PC-3 (cell line): ENCODE data around the gene BNIP2. TPM values are rescaled to one million over a fixed set of nuclear protein-coding genes. Genes with fewer than 3 reads are reported as not detected.

Experiments used
- ATAC-seq: fragments of 200-7000 bp; cut with Tn5 transposase; 2 replicates; pipeline ENCODE4 v1.9.1; 2020; ENCODE audit warnings: mild to moderate bottlenecking, moderate library complexity
- BruUV-seq: library from RNA; stranded (reverse); fragments of 400-500 nt; replicated peaks from 2 replicates; lab custom pipeline; 2021; lab: Mats Ljungman, UMichigan
- CTCF ChIA-PET: fragments of 300-600 bp; sonication (Branson Sonifier 250); formaldehyde crosslinking; loops from one replicate; lab custom pipeline; 2022; ENCODE audit warnings: antibody characterized with exemption; lab: Charles Lee
- POLR2A ChIA-PET: fragments of 300-600 bp; sonication (Branson Sonifier 250); formaldehyde crosslinking; loops from one replicate; lab custom pipeline; 2022; ENCODE audit warnings: antibody characterized with exemption; ENCODE audit not compliant: unreplicated experiment; lab: Charles Lee
- DNase-seq: peaks from one replicate; pipeline ENCODE4 v3.0.0-alpha.2; 2015
- H2AFZ ChIP-seq: fragments of 300-600 bp; sonication (generic); 2 replicates; pipeline ENCODE4 v1.6.0; 2016; ENCODE audit warnings: antibody characterized with exemption, low read length
- H3F3A ChIP-seq: fragments of 300-600 bp; sonication (generic); one replicate; pipeline ENCODE4 v1.6.0; 2017; ENCODE audit warnings: antibody characterized with exemption, low read length, control low read depth, mild to moderate bottlenecking; ENCODE audit not compliant: unreplicated experiment
- H3K27ac ChIP-seq: fragments of 300-600 bp; sonication (generic); 2 replicates; pipeline ENCODE4 v1.5.1; 2016; ENCODE audit warnings: mild to moderate bottlenecking, low read length
- H3K27me3 ChIP-seq: fragments of 300-600 bp; sonication (generic); 2 replicates; pipeline ENCODE4 v1.6.1; 2016; ENCODE audit warnings: low read length, mixed read lengths
- H3K36me3 ChIP-seq: fragments of 300-600 bp; sonication (generic); 2 replicates; pipeline ENCODE4 v1.6.1; 2016; ENCODE audit warnings: low read depth, mixed run types, low read length, mixed read lengths
- H3K4me1 ChIP-seq: fragments of 300-600 bp; sonication (generic); 2 replicates; pipeline ENCODE4 v1.5.1; 2016; ENCODE audit warnings: low read length; ENCODE audit not compliant: insufficient read depth
- H3K4me2 ChIP-seq: fragments of 300-600 bp; sonication (generic); 2 replicates; pipeline ENCODE4 v1.6.0; 2016; ENCODE audit warnings: low read length
- H3K4me3 ChIP-seq: fragments of 300-600 bp; sonication (generic); 2 replicates; pipeline ENCODE4 v1.5.1; 2016; ENCODE audit warnings: mild to moderate bottlenecking, low read length, mixed read lengths
- H3K79me2 ChIP-seq: fragments of 300-600 bp; sonication (generic); 2 replicates; pipeline ENCODE4 v1.6.1; 2017; ENCODE audit warnings: low read length, mixed read lengths
- H3K9ac ChIP-seq: fragments of 300-600 bp; sonication (generic); 2 replicates; pipeline ENCODE4 v1.6.0; 2016; ENCODE audit warnings: mild to moderate bottlenecking, low read length
- H3K9me2 ChIP-seq: fragments of 300-600 bp; sonication (generic); replicated peaks from 2 replicates; pipeline ENCODE4 v1.6.1; 2016; ENCODE audit warnings: mixed run types, low read length, mixed read lengths
- H3K9me3 ChIP-seq: fragments of 300-600 bp; sonication (generic); 2 replicates; pipeline ENCODE4 v1.6.1; 2016; ENCODE audit warnings: low read length, mixed read lengths
- H4K20me1 ChIP-seq: fragments of 300-600 bp; sonication (generic); 2 replicates; pipeline ENCODE4 v1.6.1; 2016; ENCODE audit warnings: low read length, mixed read lengths
- CTCF ChIP-seq: fragments of 300-600 bp; sonication (generic); conservative IDR thresholded peaks from 2 replicates; pipeline ENCODE4 v1.5.1; 2017; ENCODE audit warnings: antibody characterized with exemption, low read depth, mild to moderate bottlenecking, low read length
- EZH2 ChIP-seq: fragments of 300-600 bp; sonication (generic); IDR thresholded peaks from one replicate; pipeline ENCODE4 v1.6.1; 2017; ENCODE audit warnings: antibody characterized with exemption, mild to moderate bottlenecking, low read length; ENCODE audit not compliant: unreplicated experiment
- EZH2phosphoT487 ChIP-seq: fragments of 300-600 bp; sonication (generic); IDR thresholded peaks from 2 replicates; pipeline ENCODE4 v1.6.1; 2018; ENCODE audit warnings: mild to moderate bottlenecking, antibody characterized with exemption, low read length, borderline replicate concordance
- intact Hi-C: fragments of 100-400 bp; cut with micrococcal nuclease; formaldehyde crosslinking; loops from 2 replicates; pipeline ENCODE4 v1.9.0; 2023
- total RNA-seq: library from RNA; depleted of rRNA; stranded (reverse); fragments of >200 nt; gene quantifications from 2 replicates; pipeline ENCODE4 v1.2.3, GENCODE V29; 2014; rRNA removed

Gene BNIP2
- total RNA-seq, 1 experiment from 2014 or later, result 46.1 TPM

- no TSS peak for BruUV-seq
- TF ChIP-seq EZH2, result no peak
- TF ChIP-seq EZH2phosphoT487, result no peak
- no peak for TF ChIP-seq CTCF
- Histone ChIP-seq H3K27me3 (no peaks in the 10 kb centered on the region), H3K4me2 (no peak overlapping the region), H3K9me2 (no peaks in the 10 kb centered on the region), H3K9ac (no peak overlapping the region), H3K79me2 (no peaks in the 10 kb centered on the region), H3F3A (no peaks in the 10 kb centered on the region), H2AFZ (no peak overlapping the region), H3K4me1 (peaks cover 12% of the 10 kb centered on the region), H3K4me3 (no peak overlapping the region), H4K20me1 (no peaks in the 10 kb centered on the region), H3K36me3 (no peaks in the 10 kb centered on the region), H3K27ac (no peak overlapping the region), H3K9me3 (no peaks in the 10 kb centered on the region)
- CTCF ChIA-PET, result no interaction called here
- DNase-seq (no peak), ATAC-seq (no peak)
- POLR2A ChIA-PET, result no interaction called here
- intact Hi-C loops, result no loop called here
Measured at GRCh38 chr15:59609730-59610712, 79.1 kb downstream of the BNIP2 start.

Other genes with a start within 250 kb of the BNIP2 start
- 0.18 TPM in 1 of 2 replicates, not detected in the other for gene GCNT3, start 77.5 kb downstream of the BNIP2 start, total RNA-seq
- 53.8 and 83.9 TPM in 2 replicates for gene GTF2A2, start 31.8 kb downstream of the BNIP2 start, total RNA-seq